ENCODE measurements around the gene FAM20C. TPM values are rescaled to one million over a fixed set of nuclear protein-coding genes. Genes with fewer than 3 reads are reported as not detected.

Gene FAM20C
- total RNA-seq, 6 donors from 2014 or later, result 17.7 to 53.7 (median 46.8) TPM

DNA sequence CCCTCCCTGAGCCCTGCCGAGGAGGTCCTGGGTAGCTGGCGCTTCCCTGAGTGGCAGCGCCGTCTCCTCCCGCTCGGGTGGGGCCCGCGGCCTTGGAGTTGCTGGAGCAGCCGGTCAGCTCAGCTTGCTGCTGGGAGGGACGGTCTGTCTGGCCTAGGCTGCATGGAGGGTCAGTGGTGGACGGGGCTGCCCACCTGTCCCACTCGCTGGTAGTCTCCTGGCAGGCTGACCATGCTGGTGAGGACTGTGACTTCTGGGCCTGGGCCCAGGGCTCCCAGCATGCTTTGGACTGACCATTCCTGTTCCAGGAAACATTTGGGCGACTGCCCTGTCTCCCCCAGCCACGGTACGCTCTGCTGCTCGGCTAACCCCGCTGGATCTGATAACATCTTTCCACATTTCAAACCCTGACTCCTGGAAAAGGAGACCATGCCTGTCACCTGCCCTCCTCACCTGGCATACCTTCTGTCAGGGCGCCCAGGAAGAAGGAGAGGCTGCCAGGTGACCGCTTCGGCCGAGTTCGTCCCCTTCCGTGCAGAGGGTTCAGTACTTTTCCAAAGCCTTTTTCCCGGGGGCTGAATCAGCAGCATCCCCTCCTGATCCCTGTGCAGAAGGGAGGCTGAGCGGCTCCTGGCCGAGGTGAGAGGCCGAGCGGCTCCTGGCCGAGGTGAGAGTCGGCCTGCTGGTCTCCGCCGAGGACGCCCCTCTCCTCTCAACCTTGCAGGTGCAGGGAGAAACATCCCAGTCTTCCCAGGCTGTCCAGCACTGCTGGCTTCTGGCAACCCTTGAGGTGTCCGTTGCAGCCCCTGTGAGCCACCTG lies 43.4 kb downstream of the FAM20C start:
- TF ChIP-seq POLR2AphosphoS5 (IDR thresholded peaks at IDR 0.05) (no peak), POLR2A (IDR thresholded peaks at IDR 0.05) (no peak), EP300 (IDR thresholded peaks at IDR 0.05) (no peak), CTCF (IDR thresholded peaks at IDR 0.05) (no peak)
- Histone ChIP-seq H3K27ac (peak overlapping the region; percentile 78 to 93 (median 81)), H3K36me3 (no peaks in the 10 kb centered on the region), H3K9me3 (no peaks in the 10 kb centered on the region), H3K4me3 (peak overlapping the region in 2 of 4 donors; percentile 29 to 34), H3K4me1 (peaks cover 30 to 37% (median 34%) of the 10 kb centered on the region in 4 donors), H3K27me3 (no peaks in the 10 kb centered on the region)
- WGBS, 2 donors, result 63 to 72% methylated on average over 20 to 30 of the region's 34 CpGs
- peak; percentile 58 to 86 for DNase-seq
- ATAC-seq (ENCODE audit: low FRiP score in 2 of 2), result peak; percentile 19 to 56

GRCh38 chr7:236967-237366 lies 44.6 kb downstream of the FAM20C start:
- Histone ChIP-seq H3K4me1 (peaks cover 30 to 37% (median 34%) of the 10 kb centered on the region in 4 donors), H3K4me3 (no peak overlapping the region), H3K36me3 (no peaks in the 10 kb centered on the region), H3K27ac (no peak overlapping the region), H3K9me3 (no peaks in the 10 kb centered on the region), H3K27me3 (no peaks in the 10 kb centered on the region)
- TF ChIP-seq CTCF (IDR thresholded peaks at IDR 0.05), result no peak
- TF ChIP-seq EP300 (IDR thresholded peaks at IDR 0.05), result no peak
- TF ChIP-seq POLR2A (IDR thresholded peaks at IDR 0.05), result no peak
- no peak for TF ChIP-seq POLR2AphosphoS5 (IDR thresholded peaks at IDR 0.05)
- 89 to 95% methylated on average over 8 of the region's 8 CpGs for WGBS, 2 donors
- no peak for DNase-seq
- ATAC-seq (ENCODE audit: low FRiP score in 2 of 2), result no peak

GRCh38 chr7:237385-237784 lies 45.0 kb downstream of the FAM20C start:
- H3K4me1 ChIP-seq, result peaks cover 30 to 37% (median 34%) of the 10 kb centered on the region in 4 donors
- TF ChIP-seq CTCF (IDR thresholded peaks at IDR 0.05) (no peak), POLR2AphosphoS5 (IDR thresholded peaks at IDR 0.05) (no peak), EP300 (IDR thresholded peaks at IDR 0.05) (no peak), POLR2A (IDR thresholded peaks at IDR 0.05) (no peak)
- no peak overlapping the region for H3K4me3 ChIP-seq
- DNase-seq (no peak), ATAC-seq (ENCODE audit: low FRiP score in 2 of 2) (no peak)
- no peak overlapping the region for H3K27ac ChIP-seq
- H3K36me3 ChIP-seq, result no peaks in the 10 kb centered on the region
- H3K27me3 ChIP-seq, result no peaks in the 10 kb centered on the region
- H3K9me3 ChIP-seq, result no peaks in the 10 kb centered on the region
- WGBS, 2 donors, result 84 to 89% methylated on average over 7 of the region's 7 CpGs

GRCh38 chr7:240146-240676 lies 47.8 kb downstream of the FAM20C start:
- Histone ChIP-seq H3K27me3 (no peaks in the 10 kb centered on the region), H3K9me3 (no peaks in the 10 kb centered on the region), H3K27ac (no peak overlapping the region), H3K4me3 (no peak overlapping the region), H3K4me1 (peaks cover 10 to 12% (median 12%) of the 10 kb centered on the region in 4 donors), H3K36me3 (peaks cover 0 to 8% (median 2%) of the 10 kb centered on the region in 4 donors)
- peak; percentile 38 to 79 for ATAC-seq (ENCODE audit: low FRiP score in 2 of 2)
- TF ChIP-seq POLR2A (IDR thresholded peaks at IDR 0.05) (no peak), POLR2AphosphoS5 (IDR thresholded peaks at IDR 0.05) (no peak), EP300 (IDR thresholded peaks at IDR 0.05) (no peak), CTCF (IDR thresholded peaks at IDR 0.05) (no peak)
- DNase-seq, result no peak

Data from upper lobe of left lung (tissue), 6 donors.